Upper lobe of left lung (tissue), 6 donors: Measurements from ENCODE around the gene RENBP. TPM values are rescaled to one million over a fixed set of nuclear protein-coding genes. Genes with fewer than 3 reads are reported as not detected.

Experiments used
- ATAC-seq, 2 donors: fragments of 200-7000 bp; cut with Tn5 transposase; one replicate each; pipeline ENCODE4 v1.9.1; 2022; ENCODE audit warnings: mild to moderate bottlenecking in 2 of 2, moderate library complexity in 2 of 2; ENCODE audit not compliant: low FRiP score in 2 of 2
- DNase-seq, 2 donors: peaks; one replicate each; pipeline ENCODE4 v3.0.0-alpha.2; 2019 to 2020
- H3K27ac ChIP-seq, 4 donors: fragments of 200-600 bp; sonication (generic); one replicate each; pipeline ENCODE4 v1.5.1; 2016 to 2019
- H3K27me3 ChIP-seq, 4 donors: fragments of 200-600 bp; sonication (generic); one replicate each; pipeline ENCODE4 v1.5.1; 2017 to 2019
- H3K36me3 ChIP-seq, 4 donors: fragments of 200-600 bp; sonication (generic); one replicate each; pipeline ENCODE4 v1.5.1; 2016 to 2019
- H3K4me1 ChIP-seq, 4 donors: fragments of 200-600 bp; sonication (generic); one replicate each; pipeline ENCODE4 v1.5.1; 2018 to 2019
- H3K4me3 ChIP-seq, 4 donors: fragments of 200-600 bp; sonication (generic); one replicate each; pipeline ENCODE4 v1.5.1; 2017 to 2019; ENCODE audit warnings: mild to moderate bottlenecking in 2 of 4, moderate library complexity in 1 of 4
- H3K9me3 ChIP-seq, 4 donors: fragments of 200-600 bp; sonication (generic); one replicate each; pipeline ENCODE4 v1.5.1; 2018 to 2019
- CTCF ChIP-seq, 6 experiments: fragments of 450-650 bp in 4 of 6; fragments of 200-600 bp in 2 of 6; sonication (generic) in 2 of 6; IDR thresholded peaks; one replicate each; pipeline ENCODE4 v1.5.1; 2016 to 2019; ENCODE audit warnings: antibody characterized with exemption in 6 of 6
- EP300 ChIP-seq, 4 donors: sonication (generic); formaldehyde crosslinking; IDR thresholded peaks; one replicate each; pipeline ENCODE4 v1.5.1; 2017; ENCODE audit warnings: antibody characterized with exemption in 4 of 4, control low read depth in 2 of 4
- POLR2A ChIP-seq, 4 donors: fragments of 450-650 bp; IDR thresholded peaks; one replicate each; pipeline ENCODE4 v1.5.1; 2016 to 2017; ENCODE audit warnings: antibody characterized with exemption in 4 of 4, mild to moderate bottlenecking in 2 of 4
- POLR2AphosphoS5 ChIP-seq, 2 donors: sonication (generic); formaldehyde crosslinking; IDR thresholded peaks; one replicate each; pipeline ENCODE4 v1.5.1; 2017; ENCODE audit warnings: antibody characterized with exemption in 2 of 2
- WGBS, 2 donors: methylation state at CpG; one replicate each; pipeline ENCODE4 v1.1.5; 2017 to 2018; 5-methylcytosine and 5-hydroxymethylcytosine counted together
- total RNA-seq, 6 donors: library from RNA; depleted of rRNA in 4 of 6; stranded (reverse); fragments of >200 nt in 4 of 6; gene quantifications; one replicate each; pipeline versions ENCODE4 v1.1.0 to v1.2.1, GENCODE V29; 2016 to 2021
- donor health status: DM: no; HTN: no; CAD: no; lungs with moderate emphysema.
- donor health status: DM: no; HTN: yes; CAD: no; lungs with severe emphysema.

Gene RENBP
- total RNA-seq, 6 donors from 2014 or later = 32.8 to 81.7 (median 54.5) TPM

- peaks cover 0 to 13% (median 0%) of the 10 kb centered on the region in 4 donors for H3K27me3 ChIP-seq
- peaks cover 10 to 49% (median 25%) of the 10 kb centered on the region in 4 donors for H3K4me1 ChIP-seq
- no peak for ATAC-seq
- no peak for DNase-seq
- no peak overlapping the region for H3K4me3 ChIP-seq
- H3K9me3 ChIP-seq = no peaks in the 10 kb centered on the region
- peaks cover 0 to 7% (median 2%) of the 10 kb centered on the region in 4 donors for H3K36me3 ChIP-seq
- WGBS, 2 donors = 97% methylated on average over 14 of the region's 14 CpGs; no CpG with 5 or more reads in 1 of the 2 donors
- no peak overlapping the region for H3K27ac ChIP-seq
- TF ChIP-seq EP300 (IDR thresholded peaks at IDR 0.05) = no peak
- no peak for TF ChIP-seq CTCF (IDR thresholded peaks at IDR 0.05)
- TF ChIP-seq POLR2AphosphoS5 (IDR thresholded peaks at IDR 0.05) = no peak
- no peak for TF ChIP-seq POLR2A (IDR thresholded peaks at IDR 0.05)
These were observed 23.9 kb downstream of the RENBP start for GRCh38 chrX:153920546-153920945.

- TF ChIP-seq POLR2A (IDR thresholded peaks at IDR 0.05) (no peak), CTCF (IDR thresholded peaks at IDR 0.05) (no peak), EP300 (IDR thresholded peaks at IDR 0.05) (no peak), POLR2AphosphoS5 (IDR thresholded peaks at IDR 0.05) (no peak)
- 87% methylated on average over 7 to 13 of the region's 13 CpGs for WGBS, 2 donors
- Histone ChIP-seq H3K4me3 (no peak overlapping the region), H3K9me3 (no peaks in the 10 kb centered on the region), H3K27ac (no peak overlapping the region), H3K27me3 (peaks cover 0 to 8% (median 0%) of the 10 kb centered on the region in 4 donors), H3K4me1 (peaks cover 10 to 36% (median 22%) of the 10 kb centered on the region in 4 donors), H3K36me3 (peaks cover 0 to 7% (median 2%) of the 10 kb centered on the region in 4 donors)
- DNase-seq = no peak
- no peak for ATAC-seq
These were observed 25.2 kb downstream of the RENBP start for GRCh38 chrX:153919281-153919680.

GRCh38 chrX:153917869-153918268, 26.6 kb downstream of the RENBP start:
- DNase-seq (no peak), ATAC-seq (no peak)
- no peaks in the 10 kb centered on the region for H3K9me3 ChIP-seq
- peaks cover 0 to 15% (median 4%) of the 10 kb centered on the region in 4 donors for H3K36me3 ChIP-seq
- H3K4me1 ChIP-seq = peaks cover 0 to 22% (median 13%) of the 10 kb centered on the region in 4 donors
- 83% methylated on average over 6 of the region's 6 CpGs for WGBS, 2 donors
- no peak overlapping the region for H3K4me3 ChIP-seq
- no peak for TF ChIP-seq CTCF (IDR thresholded peaks at IDR 0.05)
- TF ChIP-seq POLR2A (IDR thresholded peaks at IDR 0.05) = no peak
- TF ChIP-seq EP300 (IDR thresholded peaks at IDR 0.05) = no peak
- TF ChIP-seq POLR2AphosphoS5 (IDR thresholded peaks at IDR 0.05) = no peak
- peaks cover 0 to 8% (median 0%) of the 10 kb centered on the region in 4 donors for H3K27me3 ChIP-seq
- H3K27ac ChIP-seq = no peak overlapping the region

GRCh38 chrX:153913701-153914100, 30.7 kb downstream of the RENBP start:
- 90 to 96% methylated on average over 4 to 17 of the region's 17 CpGs for WGBS, 2 donors

More at GRCh38 chrX:153913701-153914100, 30.7 kb downstream of the RENBP start:
- H3K36me3 ChIP-seq = peaks cover 0 to 41% (median 4%) of the 10 kb centered on the region in 4 donors
- peak in 1 of 2 donors; percentile 27 for DNase-seq
- H3K27ac ChIP-seq = no peak overlapping the region
- no peaks in the 10 kb centered on the region for H3K4me1 ChIP-seq
- ATAC-seq = no peak
- no peak overlapping the region for H3K4me3 ChIP-seq
- no peaks in the 10 kb centered on the region for H3K9me3 ChIP-seq
- H3K27me3 ChIP-seq = no peaks in the 10 kb centered on the region
- TF ChIP-seq POLR2AphosphoS5 (IDR thresholded peaks at IDR 0.05) (no peak), CTCF (IDR thresholded peaks at IDR 0.05) (no peak), EP300 (IDR thresholded peaks at IDR 0.05) (no peak), POLR2A (IDR thresholded peaks at IDR 0.05) (no peak)
